Sigmoid colon (tissue), 4 donors: ENCODE data around the gene HECW1.

Experiments used
- EP300 ChIP-seq, 4 donors: sonication (generic); formaldehyde crosslinking; IDR thresholded peaks; one replicate each; pipeline ENCODE4 v1.6.1; 2017; ENCODE audit warnings: antibody characterized with exemption in 4 of 4
- POLR2A ChIP-seq, 2 donors: fragments of 450-650 bp; IDR thresholded peaks; one replicate each; pipeline ENCODE4 v1.6.1; 2016; ENCODE audit warnings: antibody characterized with exemption in 2 of 2, mild to moderate bottlenecking in 2 of 2, moderate library complexity in 2 of 2
- TF ChIP-seq, protein P1 (sequence below), 4 experiments: fragments of 450-650 bp in 3 of 4; fragments of 200-600 bp in 1 of 4; IDR thresholded peaks; one replicate each; pipeline ENCODE4 v1.5.1; 2016 to 2019; ENCODE audit warnings: antibody characterized with exemption in 4 of 4, mild to moderate bottlenecking in 3 of 4, moderate library complexity in 2 of 4

DNA sequence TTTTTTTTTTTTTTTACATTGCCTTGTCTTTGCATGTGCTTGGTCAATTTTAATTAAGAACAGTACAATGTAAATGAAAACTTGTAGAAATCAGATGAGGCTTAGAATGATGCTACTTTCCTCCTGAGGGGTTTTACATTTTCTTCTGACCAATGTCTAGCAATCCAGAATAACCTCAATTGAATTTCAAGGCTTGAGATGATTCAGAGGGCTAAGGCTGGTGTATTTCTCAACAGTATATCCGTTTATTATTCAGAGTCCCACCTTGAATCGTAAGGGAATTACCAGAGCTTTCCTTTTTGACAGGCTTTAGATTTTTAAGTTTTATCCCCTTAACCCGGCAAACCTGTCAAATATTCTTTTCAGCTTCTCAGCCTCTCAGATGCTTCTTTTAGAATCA, 239.2 kb downstream of the HECW1 start:
- TF ChIP-seq EP300 (IDR thresholded peaks at IDR 0.05) (no peak), POLR2A (IDR thresholded peaks at IDR 0.05) (no peak)
- TF ChIP-seq, protein P1, sequence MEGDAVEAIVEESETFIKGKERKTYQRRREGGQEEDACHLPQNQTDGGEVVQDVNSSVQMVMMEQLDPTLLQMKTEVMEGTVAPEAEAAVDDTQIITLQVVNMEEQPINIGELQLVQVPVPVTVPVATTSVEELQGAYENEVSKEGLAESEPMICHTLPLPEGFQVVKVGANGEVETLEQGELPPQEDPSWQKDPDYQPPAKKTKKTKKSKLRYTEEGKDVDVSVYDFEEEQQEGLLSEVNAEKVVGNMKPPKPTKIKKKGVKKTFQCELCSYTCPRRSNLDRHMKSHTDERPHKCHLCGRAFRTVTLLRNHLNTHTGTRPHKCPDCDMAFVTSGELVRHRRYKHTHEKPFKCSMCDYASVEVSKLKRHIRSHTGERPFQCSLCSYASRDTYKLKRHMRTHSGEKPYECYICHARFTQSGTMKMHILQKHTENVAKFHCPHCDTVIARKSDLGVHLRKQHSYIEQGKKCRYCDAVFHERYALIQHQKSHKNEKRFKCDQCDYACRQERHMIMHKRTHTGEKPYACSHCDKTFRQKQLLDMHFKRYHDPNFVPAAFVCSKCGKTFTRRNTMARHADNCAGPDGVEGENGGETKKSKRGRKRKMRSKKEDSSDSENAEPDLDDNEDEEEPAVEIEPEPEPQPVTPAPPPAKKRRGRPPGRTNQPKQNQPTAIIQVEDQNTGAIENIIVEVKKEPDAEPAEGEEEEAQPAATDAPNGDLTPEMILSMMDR (IDR thresholded peaks at IDR 0.05) = no peak
